Neural crest cell (in vitro differentiated cells): ENCODE measurements around the gene MSGN1. TPM values are rescaled to one million over a fixed set of nuclear protein-coding genes. Genes with fewer than 3 reads are reported as not detected.
A peak's percentile ranks its signal among the peaks of the same experiment; 100 is the strongest.

Source experiments
- DNase-seq: peaks from one replicate; pipeline ENCODE4 v3.0.0; 2021; ENCODE audit warnings: low read depth, mixed read lengths, low spot score
- H3K27ac Mint-ChIP-seq: one replicate; pipeline ENCODE4 v1.8.0; 2021; ENCODE audit warnings: mild to moderate bottlenecking, mixed read lengths; ENCODE audit not compliant: unreplicated experiment
- H3K27me3 Mint-ChIP-seq: 2 replicates; pipeline ENCODE4 v1.8.0; 2021; ENCODE audit warnings: low read depth, mild to moderate bottlenecking, mixed read lengths
- H3K36me3 Mint-ChIP-seq: 2 replicates; pipeline ENCODE4 v1.8.0; 2021; ENCODE audit warnings: low read depth, mild to moderate bottlenecking, mixed read lengths
- H3K4me1 Mint-ChIP-seq: 2 replicates; pipeline ENCODE4 v1.8.0; 2021; ENCODE audit warnings: mixed read lengths
- H3K4me3 Mint-ChIP-seq: one replicate; pipeline ENCODE4 v1.8.0; 2021; ENCODE audit warnings: mild to moderate bottlenecking, mixed read lengths
- H3K9me3 Mint-ChIP-seq: 2 replicates; pipeline ENCODE4 v1.8.0; 2021; ENCODE audit warnings: mixed read lengths
- CTCF ChIP-seq: fragments of 200-600 bp; sonication (generic); conservative IDR thresholded peaks from 2 replicates; pipeline ENCODE4 v1.5.0; 2021; ENCODE audit warnings: antibody characterized with exemption, mild to moderate bottlenecking
- total RNA-seq: library from RNA; stranded (reverse); gene quantifications from 2 replicates; pipeline ENCODE4 v1.2.1, GENCODE V29; 2021

Gene MSGN1
- total RNA-seq, 1 donor from 2014 or later, result not detected

GRCh38 chr2:17799301-17800120 is 16.7 kb upstream of the MSGN1 start:
- no peaks in the 10 kb centered on the region for H3K9me3 Mint-ChIP-seq

GRCh38 chr2:17800219-17800618 is 16.0 kb upstream of the MSGN1 start:
- Mint-ChIP-seq H3K27ac (no peak overlapping the region), H3K27me3 (no peaks in the 10 kb centered on the region), H3K36me3 (no peaks in the 10 kb centered on the region), H3K9me3 (no peaks in the 10 kb centered on the region), H3K4me1 (peaks cover 25% of the 10 kb centered on the region), H3K4me3 (no peak overlapping the region)
- peak; percentile 9 for DNase-seq
- TF ChIP-seq CTCF, result no peak

More at GRCh38 chr2:17799301-17800120, 16.7 kb upstream of the MSGN1 start:
- TF ChIP-seq CTCF, result no peak
- H3K4me3 Mint-ChIP-seq, result no peak overlapping the region
- H3K36me3 Mint-ChIP-seq, result no peaks in the 10 kb centered on the region
- peak overlapping the region; percentile 82 for H3K27ac Mint-ChIP-seq
- H3K4me1 Mint-ChIP-seq, result peaks cover 25% of the 10 kb centered on the region
- H3K27me3 Mint-ChIP-seq, result no peaks in the 10 kb centered on the region
- no peak for DNase-seq

GRCh38 chr2:17800693-17801458 is 15.4 kb upstream of the MSGN1 start:
- TF ChIP-seq CTCF, result no peak
- DNase-seq, result no peak
- H3K27me3 Mint-ChIP-seq, result no peaks in the 10 kb centered on the region
- no peaks in the 10 kb centered on the region for H3K9me3 Mint-ChIP-seq
- no peak overlapping the region for H3K4me3 Mint-ChIP-seq
- peaks cover 25% of the 10 kb centered on the region for H3K4me1 Mint-ChIP-seq
- peak overlapping the region; percentile 88 for H3K27ac Mint-ChIP-seq
- no peaks in the 10 kb centered on the region for H3K36me3 Mint-ChIP-seq

- no peak overlapping the region for H3K4me3 Mint-ChIP-seq
- H3K9me3 Mint-ChIP-seq, result no peaks in the 10 kb centered on the region
- peaks cover 25% of the 10 kb centered on the region for H3K4me1 Mint-ChIP-seq
- TF ChIP-seq CTCF, result no peak
- no peak overlapping the region for H3K27ac Mint-ChIP-seq
- no peaks in the 10 kb centered on the region for H3K36me3 Mint-ChIP-seq
- no peak for DNase-seq
- peaks cover 3% of the 10 kb centered on the region for H3K27me3 Mint-ChIP-seq
These were observed 12.8 kb upstream of the MSGN1 start for GRCh38 chr2:17803497-17803896.

GRCh38 chr2:17804358-17804757 is 11.9 kb upstream of the MSGN1 start:
- H3K4me1 Mint-ChIP-seq, result peaks cover 22% of the 10 kb centered on the region
- TF ChIP-seq CTCF, result no peak
- H3K9me3 Mint-ChIP-seq, result no peaks in the 10 kb centered on the region
- peaks cover 3% of the 10 kb centered on the region for H3K27me3 Mint-ChIP-seq
- no peak overlapping the region for H3K27ac Mint-ChIP-seq
- DNase-seq, result no peak
- no peaks in the 10 kb centered on the region for H3K36me3 Mint-ChIP-seq
- H3K4me3 Mint-ChIP-seq, result no peak overlapping the region
